ENCODE results near the gene SPOCK2. TPM values are rescaled to one million over a fixed set of nuclear protein-coding genes. Genes with fewer than 3 reads are reported as not detected.

The SPOCK2 gene
- polyA plus RNA-seq, 1 donor from 2014 or later, result 5.6 TPM

- no peak overlapping the region for H2AFZ ChIP-seq (ENCODE audit: low read depth, low read length)
- H3K36me3 ChIP-seq (ENCODE audit: insufficient read depth, low read length), result peaks cover 12% of the 10 kb centered on the region
- no peaks in the 10 kb centered on the region for H4K20me1 ChIP-seq (ENCODE audit: insufficient read depth)
- no peaks in the 10 kb centered on the region for H3K79me2 ChIP-seq (replicated peaks; ENCODE audit: insufficient read depth, low read length)
- no peak overlapping the region for H3K9ac ChIP-seq (ENCODE audit: low read length)
- no peak overlapping the region for H3K4me3 ChIP-seq (ENCODE audit: low read length)
- H3K9me2 ChIP-seq (ENCODE audit: insufficient read depth, low read length), result no peaks in the 10 kb centered on the region
- H3K27ac ChIP-seq (ENCODE audit: low read length), result no peak overlapping the region
- no peak overlapping the region for H3K4me2 ChIP-seq (ENCODE audit: low read length)
- H3K27me3 ChIP-seq (ENCODE audit: insufficient read depth, low read depth, low read length), result no peaks in the 10 kb centered on the region
- no peaks in the 10 kb centered on the region for H3K9me3 ChIP-seq (ENCODE audit: low read length)
- H3F3A ChIP-seq (ENCODE audit: insufficient read depth, low read length, poor library complexity, severe bottlenecking), result peaks cover 2% of the 10 kb centered on the region
- TF ChIP-seq TAF1 (IDR thresholded peaks at IDR 0.05; ENCODE audit: low read depth) (no peak), EP300 (conservative IDR thresholded peaks at IDR 0.05; ENCODE audit: poor library complexity, severe bottlenecking) (no peak), SMC3 (conservative IDR thresholded peaks at IDR 0.05; ENCODE audit: poor library complexity) (no peak), MXI1 (conservative IDR thresholded peaks at IDR 0.05; ENCODE audit: poor library complexity, severe bottlenecking) (no peak), CTCF (IDR thresholded peaks at IDR 0.05; ENCODE audit: poor library complexity, severe bottlenecking) (no peak), EZH2 (IDR thresholded peaks at IDR 0.05; ENCODE audit: borderline replicate concordance, insufficient read depth, low read length, poor library complexity, severe bottlenecking) (no peak), RAD21 (conservative IDR thresholded peaks at IDR 0.05) (no peak), POLR2AphosphoS5 (IDR thresholded peaks at IDR 0.05) (no peak), REST (IDR thresholded peaks at IDR 0.05; ENCODE audit: borderline replicate concordance) (no peak)
Measured at GRCh38 chr10:72099600-72099921, 11.2 kb upstream of the SPOCK2 start.

GRCh38 chr10:72098836-72099599 is 10.7 kb upstream of the SPOCK2 start:
- Histone ChIP-seq H4K20me1 (ENCODE audit: insufficient read depth) (no peaks in the 10 kb centered on the region), H3K79me2 (replicated peaks; ENCODE audit: insufficient read depth, low read length) (no peaks in the 10 kb centered on the region), H3K9me2 (ENCODE audit: insufficient read depth, low read length) (no peaks in the 10 kb centered on the region), H3K36me3 (ENCODE audit: insufficient read depth, low read length) (peaks cover 12% of the 10 kb centered on the region), H3K9me3 (ENCODE audit: low read length) (no peaks in the 10 kb centered on the region), H2AFZ (ENCODE audit: low read depth, low read length) (no peak overlapping the region), H3K4me3 (ENCODE audit: low read length) (no peak overlapping the region), H3K27ac (ENCODE audit: low read length) (no peak overlapping the region), H3K27me3 (ENCODE audit: insufficient read depth, low read depth, low read length) (no peaks in the 10 kb centered on the region), H3K9ac (ENCODE audit: low read length) (no peak overlapping the region), H3K4me2 (ENCODE audit: low read length) (no peak overlapping the region), H3F3A (ENCODE audit: insufficient read depth, low read length, poor library complexity, severe bottlenecking) (peaks cover 2% of the 10 kb centered on the region)
- TF ChIP-seq RAD21 (conservative IDR thresholded peaks at IDR 0.05) (no peak), TAF1 (IDR thresholded peaks at IDR 0.05; ENCODE audit: low read depth) (no peak), CTCF (IDR thresholded peaks at IDR 0.05; ENCODE audit: poor library complexity, severe bottlenecking) (no peak), EZH2 (IDR thresholded peaks at IDR 0.05; ENCODE audit: borderline replicate concordance, insufficient read depth, low read length, poor library complexity, severe bottlenecking) (no peak), MXI1 (conservative IDR thresholded peaks at IDR 0.05; ENCODE audit: poor library complexity, severe bottlenecking) (no peak), REST (IDR thresholded peaks at IDR 0.05; ENCODE audit: borderline replicate concordance) (no peak)
